Activated CD8-positive, alpha-beta T cell treated with anti-CD3 and anti-CD28 coated beads for 36 hours (primary cell): ENCODE data around the gene APBB2. TPM values are rescaled to one million over a fixed set of nuclear protein-coding genes. Genes with fewer than 3 reads are reported as not detected.

Experiments used
- ATAC-seq: fragments of 200-7000 bp; cut with Tn5 transposase; one replicate; pipeline ENCODE4 v1.10.0; 2021; ENCODE audit warnings: mild to moderate bottlenecking, moderate library complexity
- CTCF ChIA-PET: fragments of 350-600 bp; sonication (Branson Sonifier 250); formaldehyde crosslinking; loops from one replicate; lab custom pipeline; 2021; ENCODE audit warnings: antibody characterized with exemption; lab: Charles Lee
- POLR2A ChIA-PET: fragments of 350-600 bp; sonication (Branson Sonifier 250); formaldehyde crosslinking; loops from one replicate; lab custom pipeline; 2021; ENCODE audit warnings: antibody characterized with exemption; lab: Charles Lee
- DNase-seq: peaks from one replicate; pipeline ENCODE4 v3.0.0-alpha.2; 2020
- H3K27ac Mint-ChIP-seq: one replicate; pipeline ENCODE4 v1.8.0; 2021; ENCODE audit warnings: mild to moderate bottlenecking, mixed read lengths
- H3K27me3 Mint-ChIP-seq: one replicate; pipeline ENCODE4 v1.8.0; 2021; ENCODE audit warnings: mixed read lengths
- H3K36me3 Mint-ChIP-seq: one replicate; pipeline ENCODE4 v1.8.0; 2021; ENCODE audit warnings: low read depth, mixed read lengths
- H3K4me1 Mint-ChIP-seq: one replicate; pipeline ENCODE4 v1.8.0; 2021; ENCODE audit warnings: low read depth, mixed read lengths
- H3K4me3 Mint-ChIP-seq: one replicate; pipeline ENCODE4 v1.8.0; 2021; ENCODE audit warnings: mild to moderate bottlenecking, moderate library complexity, mixed read lengths
- H3K9me3 Mint-ChIP-seq: one replicate; pipeline ENCODE4 v1.8.0; 2021; ENCODE audit warnings: mixed read lengths
- intact Hi-C: fragments of 100-400 bp; cut with micrococcal nuclease; formaldehyde crosslinking; loops from one replicate; pipeline ENCODE4 v1.10.0; 2022
- total RNA-seq, 2 experiments: library from RNA; stranded (reverse); gene quantifications; one replicate each; pipeline ENCODE4 v1.2.3, GENCODE V29; 2021
- TF ChIP-seq, protein P1 (sequence below): fragments of 200-600 bp; IDR thresholded peaks from one replicate; pipeline ENCODE4 v1.8.0; 2022; ENCODE audit warnings: antibody characterized with exemption, mild to moderate bottlenecking

Gene APBB2
- total RNA-seq, 2 experiments from 2014 or later, result 0.89 to 2.3 TPM

- CTCF ChIA-PET, result interaction anchor here (0.5 to 1.8 kb wide), 4 partner anchors 11 to 1167 kb away, joined by 3 to 5 read pairs (median 4); no protein-coding TSS in a partner anchor
- peaks cover 5% of the 10 kb centered on the region for H3K4me1 Mint-ChIP-seq
- POLR2A ChIA-PET, result interaction anchor here (0.5 kb wide), 1 partner anchor 37 kb away, joined by 3 read pairs; no protein-coding TSS in a partner anchor
Measured at GRCh38 chr4:40837094-40837870, 377.1 kb downstream of the APBB2 start.

GRCh38 chr4:40833212-40833611 is 381.1 kb downstream of the APBB2 start:
- no peak overlapping the region for H3K27ac Mint-ChIP-seq
- no peak overlapping the region for H3K4me3 Mint-ChIP-seq
- no peaks in the 10 kb centered on the region for H3K9me3 Mint-ChIP-seq
- ATAC-seq (no peak), DNase-seq (no peak)
- POLR2A ChIA-PET, result no interaction called here
- no peaks in the 10 kb centered on the region for H3K36me3 Mint-ChIP-seq
- no peaks in the 10 kb centered on the region for H3K4me1 Mint-ChIP-seq
- TF ChIP-seq, protein P1, sequence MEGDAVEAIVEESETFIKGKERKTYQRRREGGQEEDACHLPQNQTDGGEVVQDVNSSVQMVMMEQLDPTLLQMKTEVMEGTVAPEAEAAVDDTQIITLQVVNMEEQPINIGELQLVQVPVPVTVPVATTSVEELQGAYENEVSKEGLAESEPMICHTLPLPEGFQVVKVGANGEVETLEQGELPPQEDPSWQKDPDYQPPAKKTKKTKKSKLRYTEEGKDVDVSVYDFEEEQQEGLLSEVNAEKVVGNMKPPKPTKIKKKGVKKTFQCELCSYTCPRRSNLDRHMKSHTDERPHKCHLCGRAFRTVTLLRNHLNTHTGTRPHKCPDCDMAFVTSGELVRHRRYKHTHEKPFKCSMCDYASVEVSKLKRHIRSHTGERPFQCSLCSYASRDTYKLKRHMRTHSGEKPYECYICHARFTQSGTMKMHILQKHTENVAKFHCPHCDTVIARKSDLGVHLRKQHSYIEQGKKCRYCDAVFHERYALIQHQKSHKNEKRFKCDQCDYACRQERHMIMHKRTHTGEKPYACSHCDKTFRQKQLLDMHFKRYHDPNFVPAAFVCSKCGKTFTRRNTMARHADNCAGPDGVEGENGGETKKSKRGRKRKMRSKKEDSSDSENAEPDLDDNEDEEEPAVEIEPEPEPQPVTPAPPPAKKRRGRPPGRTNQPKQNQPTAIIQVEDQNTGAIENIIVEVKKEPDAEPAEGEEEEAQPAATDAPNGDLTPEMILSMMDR, result no peak
- H3K27me3 Mint-ChIP-seq, result no peaks in the 10 kb centered on the region
- CTCF ChIA-PET, result no interaction called here
- intact Hi-C loops, result no loop called here

More at GRCh38 chr4:40837094-40837870, 377.1 kb downstream of the APBB2 start:
- intact Hi-C loops, result no loop called here
- H3K27me3 Mint-ChIP-seq, result peaks cover 6% of the 10 kb centered on the region
- no peaks in the 10 kb centered on the region for H3K36me3 Mint-ChIP-seq
- no peak overlapping the region for H3K27ac Mint-ChIP-seq
- TF ChIP-seq, protein P1, result no peak
- ATAC-seq, result no peak
- no peak overlapping the region for H3K4me3 Mint-ChIP-seq
- DNase-seq, result no peak
- H3K9me3 Mint-ChIP-seq, result no peaks in the 10 kb centered on the region

DNA sequence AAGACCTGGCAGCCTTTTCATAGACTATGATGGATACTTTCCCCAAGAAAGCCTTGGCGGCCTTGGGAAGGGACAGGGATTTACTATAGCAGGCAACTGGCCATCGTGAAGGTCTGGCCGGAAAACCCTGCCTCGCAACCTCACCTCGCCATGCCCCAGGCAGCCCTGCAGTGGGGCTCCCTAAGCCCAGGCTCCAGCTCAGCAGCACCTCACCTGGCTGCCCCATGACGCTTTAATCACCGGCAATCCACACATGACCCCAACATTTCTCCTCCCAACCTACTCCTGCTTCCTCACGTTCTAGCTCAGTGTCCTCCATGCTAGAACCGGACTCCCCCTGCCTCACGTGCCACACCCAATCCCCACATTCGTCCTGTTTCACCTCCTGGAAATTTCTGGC is 382.2 kb downstream of the APBB2 start:
- POLR2A ChIA-PET, result no interaction called here
- Mint-ChIP-seq H3K4me1 (peaks cover 2% of the 10 kb centered on the region), H3K9me3 (no peaks in the 10 kb centered on the region), H3K4me3 (no peak overlapping the region), H3K27ac (no peak overlapping the region), H3K36me3 (no peaks in the 10 kb centered on the region), H3K27me3 (no peaks in the 10 kb centered on the region)
- TF ChIP-seq, protein P1, result no peak
- DNase-seq (no peak), ATAC-seq (no peak)
- CTCF ChIA-PET, result no interaction called here
- intact Hi-C loops, result no loop called here

DNA sequence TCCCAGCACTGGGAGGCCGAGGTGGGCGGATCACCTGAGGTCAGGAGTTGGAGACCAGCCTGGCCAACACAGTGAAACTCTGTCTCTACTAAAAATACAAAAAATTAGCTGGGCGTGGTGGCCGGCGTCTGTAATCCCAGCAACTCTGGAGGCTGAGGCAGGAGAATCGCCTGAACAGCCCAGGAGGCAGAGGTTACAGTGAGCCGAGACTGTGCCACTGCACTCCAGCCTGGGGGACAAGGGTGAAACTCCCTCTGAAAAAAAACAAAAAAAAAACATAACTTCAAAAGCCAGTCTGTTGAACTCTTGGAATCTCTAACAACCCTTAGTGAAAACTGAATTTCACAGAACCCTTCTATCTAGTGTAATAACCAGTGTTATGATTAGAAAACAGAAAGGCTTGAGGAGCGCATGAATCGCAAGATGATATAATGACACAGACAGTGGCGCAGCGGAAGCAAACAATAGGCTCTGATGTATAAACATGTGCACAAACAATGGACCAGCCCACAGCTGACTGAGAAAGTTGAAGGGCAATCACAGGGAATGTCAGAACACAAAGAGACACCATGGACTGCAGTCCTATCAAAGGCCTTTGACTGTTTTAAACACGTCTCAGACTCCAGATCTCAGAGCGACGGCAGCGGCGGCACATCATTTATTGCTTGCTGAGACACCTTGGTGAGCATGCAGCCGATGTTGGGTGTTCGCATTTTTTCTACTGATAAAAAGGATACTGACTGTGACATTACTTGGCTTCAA is 383.0 kb downstream of the APBB2 start:
- H3K9me3 Mint-ChIP-seq, result no peaks in the 10 kb centered on the region
- CTCF ChIA-PET, result interaction anchor here (0.9 to 2.2 kb wide), 2 partner anchors 9 to 93 kb away, joined by 3 to 14 read pairs; no protein-coding TSS in a partner anchor

More for the DNA sequence above, 383.0 kb downstream of the APBB2 start:
- DNase-seq (no peak), ATAC-seq (no peak)
- TF ChIP-seq, protein P1, result no peak
- POLR2A ChIA-PET, result no interaction called here
- Mint-ChIP-seq H3K4me3 (no peak overlapping the region), H3K27me3 (no peaks in the 10 kb centered on the region), H3K36me3 (no peaks in the 10 kb centered on the region), H3K27ac (no peak overlapping the region), H3K4me1 (peaks cover 2% of the 10 kb centered on the region)
- intact Hi-C loops, result no loop called here
